GM23338 (cell line): Measurements from ENCODE around the gene NINL.

ENCODE experiments used
- CREB1 ChIP-seq: fragments of 250-450 bp; sonication (Bioruptor Pico); IDR thresholded peaks from 2 replicates; pipeline ENCODE4 v1.5.0; 2020; ENCODE audit warnings: low read depth, mild to moderate bottlenecking, moderate library complexity
- CTCF ChIP-seq, 2 experiments: fragments of 200-600 bp in 1 of 2; sonication (generic) in 1 of 2; conservative IDR thresholded peaks; 2 replicates each; pipeline versions ENCODE4 v1.5.1 to v1.6.1; 2016 to 2017; ENCODE audit warnings: antibody characterized with exemption in 2 of 2, low read depth in 2 of 2, mild to moderate bottlenecking in 2 of 2, moderate library complexity in 1 of 2
- ETS1 ChIP-seq: IDR thresholded peaks from 2 replicates; pipeline ENCODE4 v1.6.1; 2016; ENCODE audit warnings: antibody characterized with exemption
- EZH2 ChIP-seq: fragments of 200-600 bp; sonication (generic); IDR thresholded peaks from one replicate; pipeline ENCODE4 v1.8.0; 2017; ENCODE audit warnings: antibody characterized with exemption, mild to moderate bottlenecking, low read depth; ENCODE audit not compliant: unreplicated experiment
- EZH2phosphoT487 ChIP-seq: fragments of 200-600 bp; sonication (generic); IDR thresholded peaks from one replicate; pipeline ENCODE4 v1.8.1; 2018; ENCODE audit warnings: antibody characterized with exemption; ENCODE audit not compliant: unreplicated experiment
- JUNB ChIP-seq: IDR thresholded peaks from one replicate; pipeline ENCODE4 v1.6.1; 2016; ENCODE audit warnings: antibody characterized with exemption; ENCODE audit not compliant: unreplicated experiment
- NANOG ChIP-seq: IDR thresholded peaks from 2 replicates; pipeline ENCODE4 v1.6.1; 2016; ENCODE audit warnings: antibody characterized with exemption, borderline replicate concordance
- POLR2AphosphoS5 ChIP-seq: IDR thresholded peaks from 2 replicates; pipeline ENCODE4 v1.6.1; 2016; ENCODE audit warnings: antibody characterized with exemption, low read depth
- REST ChIP-seq: IDR thresholded peaks from one replicate; pipeline ENCODE4 v1.6.1; 2018; ENCODE audit warnings: antibody characterized with exemption; ENCODE audit not compliant: unreplicated experiment
- STAT1 ChIP-seq: IDR thresholded peaks from one replicate; pipeline ENCODE4 v1.6.1; 2016; ENCODE audit warnings: antibody characterized with exemption; ENCODE audit not compliant: unreplicated experiment
- ZNF114 ChIP-seq: fragments of 250-450 bp; sonication (Bioruptor Pico); IDR thresholded peaks from 2 replicates; pipeline ENCODE4 v1.5.0; 2020; ENCODE audit warnings: mild to moderate bottlenecking, moderate library complexity

GRCh38 chr20:25570148-25570530 lies 15.2 kb downstream of the NINL start:
- no peak for TF ChIP-seq EZH2
- no peak for TF ChIP-seq JUNB
- no peak for TF ChIP-seq CREB1
- TF ChIP-seq REST = no peak
- TF ChIP-seq CTCF (conservative IDR thresholded peaks at IDR 0.05; ENCODE audit: low read depth in 2 of 2) = no peak
- TF ChIP-seq ETS1 = no peak
- TF ChIP-seq STAT1 = no peak
- TF ChIP-seq POLR2AphosphoS5 = no peak
- no peak for TF ChIP-seq NANOG
- TF ChIP-seq EZH2phosphoT487 = no peak
- TF ChIP-seq ZNF114 = no peak
